NCI-H524 (cell line): ENCODE results near the gene IFFO2.

ENCODE experiments used
- DNase-seq, 2 experiments: peaks; one replicate each; lab custom pipeline; 2025; lab: John Stamatoyannopoulos, UW

IFFO2 gene

GRCh38 chr1:18950401-18951026 lies 6.0 kb downstream of the IFFO2 start:
- DNase-seq, result no peak

GRCh38 chr1:18949686-18950400 lies 6.6 kb downstream of the IFFO2 start:
- no peak for DNase-seq

GRCh38 chr1:18948913-18949685 lies 7.4 kb downstream of the IFFO2 start:
- DNase-seq, result no peak

DNA sequence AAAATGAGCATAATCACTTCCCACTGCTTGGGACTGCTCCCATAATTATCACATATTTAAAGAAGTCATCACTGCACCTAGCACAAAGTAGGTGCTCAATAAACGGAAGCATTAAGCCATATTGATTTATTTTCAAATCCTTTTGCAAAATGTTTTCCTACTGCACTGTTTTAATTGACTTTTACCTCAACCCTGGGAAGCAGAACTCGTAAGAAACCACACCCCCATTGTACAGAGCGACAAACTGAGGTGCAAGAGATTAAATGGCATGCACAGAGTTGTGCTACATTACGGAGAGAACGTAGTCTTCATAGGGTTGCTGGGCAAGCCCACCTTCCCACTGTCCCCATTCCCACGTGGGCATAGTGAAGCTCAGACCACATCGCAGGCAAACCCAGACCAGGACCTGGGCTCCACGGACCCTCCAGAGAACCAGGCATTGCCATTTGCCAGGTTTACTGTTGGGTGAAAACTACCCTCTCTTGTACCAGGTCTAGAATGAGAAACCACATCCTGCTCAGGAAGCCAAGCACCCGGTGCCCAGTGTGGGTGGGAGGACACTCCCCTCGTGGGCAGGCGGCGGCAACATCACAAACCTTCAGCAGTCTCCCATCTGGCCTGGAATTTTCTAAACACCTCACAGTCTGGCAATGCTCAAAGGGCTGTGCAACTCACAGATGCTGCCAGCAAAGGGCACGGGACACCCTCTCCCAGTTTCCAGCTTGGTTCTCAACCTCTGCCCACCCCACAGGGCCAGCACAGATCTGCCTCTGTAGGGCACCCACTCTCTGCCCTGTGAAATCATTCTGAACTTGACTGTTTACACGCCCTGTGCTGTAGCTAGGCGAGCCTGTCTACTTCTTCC lies 8.2 kb downstream of the IFFO2 start:
- peak in 1 of 2 experiments; percentile 34 for DNase-seq

DNA sequence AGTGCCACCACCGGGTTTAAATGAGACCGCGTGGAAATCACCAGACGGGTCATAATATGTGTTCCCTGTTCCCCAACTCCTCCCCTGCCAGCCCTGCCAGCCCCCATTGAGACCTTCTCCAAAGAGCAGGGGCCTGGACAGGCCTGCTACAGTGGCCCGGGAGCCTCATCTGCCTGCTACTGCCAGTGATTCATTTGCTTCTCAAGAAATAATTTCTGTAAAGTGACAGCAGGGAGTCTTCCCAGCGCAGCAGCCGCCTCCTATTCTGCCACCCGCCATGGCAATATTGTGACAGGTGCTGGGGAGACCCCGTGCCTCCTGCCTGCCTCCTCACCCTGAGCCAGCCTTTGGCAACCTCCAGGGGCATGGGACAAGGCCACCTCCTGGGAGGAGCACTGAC lies 8.9 kb downstream of the IFFO2 start:
- peak in 1 of 2 experiments; percentile 48 for DNase-seq

GRCh38 chr1:18946550-18947381 lies 9.7 kb downstream of the IFFO2 start:
- DNase-seq, result no peak

- DNase-seq, result peak; percentile 92 to 95
Measured at GRCh38 chr1:18945401-18945849, 11.1 kb downstream of the IFFO2 start.

GRCh38 chr1:18944810-18945209 lies 11.7 kb downstream of the IFFO2 start:
- DNase-seq, result no peak

DNA sequence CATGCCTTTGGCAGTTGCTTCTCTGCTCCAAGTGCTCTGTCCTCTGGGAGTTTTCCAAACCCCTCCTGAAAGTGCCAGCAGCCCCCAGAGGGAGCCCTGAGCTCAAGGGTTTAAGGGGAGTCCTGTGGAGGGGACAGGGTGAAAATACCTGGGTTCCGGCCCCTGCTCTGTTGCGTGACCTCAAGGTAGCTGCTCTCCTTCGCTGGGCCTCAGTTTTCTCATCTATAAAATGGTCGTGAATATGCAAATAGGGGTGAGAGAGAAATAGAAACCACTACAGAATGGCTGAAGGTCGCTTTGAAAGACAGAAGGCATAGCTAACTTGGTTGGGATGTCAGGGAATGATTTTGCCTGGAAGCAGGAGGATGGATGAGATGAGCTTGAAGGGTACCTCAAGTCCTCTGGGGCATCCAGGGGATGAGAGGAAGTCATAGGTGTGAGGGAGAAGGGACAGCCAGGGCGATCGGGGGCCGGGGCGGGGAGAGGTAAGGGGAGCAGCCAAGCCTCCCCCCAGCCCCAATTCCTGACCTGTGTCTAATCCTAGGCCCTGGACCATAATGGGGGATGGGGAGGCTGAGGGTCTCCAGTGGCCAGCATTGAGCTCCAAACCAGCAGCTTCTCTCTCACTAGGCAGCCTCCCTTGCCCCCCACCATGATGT lies 12.4 kb downstream of the IFFO2 start:
- DNase-seq, result no peak

GRCh38 chr1:18943162-18943561 lies 13.3 kb downstream of the IFFO2 start:
- no peak for DNase-seq

- DNase-seq, result no peak
Measured at GRCh38 chr1:18942340-18942739, 14.1 kb downstream of the IFFO2 start.

- DNase-seq, result peak in 1 of 2 experiments; percentile 21
Measured at GRCh38 chr1:18941221-18942141, 15.0 kb downstream of the IFFO2 start.

DNA sequence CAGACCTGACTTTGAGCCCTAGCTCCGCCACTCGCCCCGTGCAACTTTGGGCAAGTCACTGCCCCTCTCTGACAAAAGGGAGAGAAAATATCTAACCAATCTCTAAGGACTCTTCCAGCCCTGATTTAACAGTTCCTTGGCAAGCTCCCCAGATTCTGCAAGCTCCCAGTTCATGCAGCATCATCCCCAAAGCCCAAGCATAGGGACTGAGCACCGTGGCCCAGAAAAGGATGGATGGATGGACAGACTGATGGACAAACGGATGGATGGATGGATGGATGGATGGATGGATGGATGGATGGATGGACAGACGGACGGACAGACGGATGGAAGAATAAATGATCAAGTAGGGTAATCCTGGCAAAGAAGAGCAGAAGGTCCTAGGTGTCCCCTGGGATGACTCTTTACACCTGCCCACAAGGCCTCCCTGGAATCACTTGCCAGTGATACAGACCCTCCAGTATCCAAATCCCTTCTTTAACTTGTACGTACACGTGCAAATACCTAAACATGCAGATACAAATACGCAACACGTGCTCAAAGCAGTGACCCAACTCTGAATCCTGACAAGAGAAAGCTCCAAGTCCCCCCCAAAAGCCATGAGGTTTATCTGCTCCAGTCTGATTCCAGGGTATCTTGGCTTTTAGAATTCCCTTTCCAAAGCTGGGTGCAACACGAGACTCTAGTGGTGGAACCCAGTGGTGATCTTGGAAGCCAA lies 16.0 kb downstream of the IFFO2 start:
- peak in 1 of 2 experiments; percentile 44 for DNase-seq

DNA sequence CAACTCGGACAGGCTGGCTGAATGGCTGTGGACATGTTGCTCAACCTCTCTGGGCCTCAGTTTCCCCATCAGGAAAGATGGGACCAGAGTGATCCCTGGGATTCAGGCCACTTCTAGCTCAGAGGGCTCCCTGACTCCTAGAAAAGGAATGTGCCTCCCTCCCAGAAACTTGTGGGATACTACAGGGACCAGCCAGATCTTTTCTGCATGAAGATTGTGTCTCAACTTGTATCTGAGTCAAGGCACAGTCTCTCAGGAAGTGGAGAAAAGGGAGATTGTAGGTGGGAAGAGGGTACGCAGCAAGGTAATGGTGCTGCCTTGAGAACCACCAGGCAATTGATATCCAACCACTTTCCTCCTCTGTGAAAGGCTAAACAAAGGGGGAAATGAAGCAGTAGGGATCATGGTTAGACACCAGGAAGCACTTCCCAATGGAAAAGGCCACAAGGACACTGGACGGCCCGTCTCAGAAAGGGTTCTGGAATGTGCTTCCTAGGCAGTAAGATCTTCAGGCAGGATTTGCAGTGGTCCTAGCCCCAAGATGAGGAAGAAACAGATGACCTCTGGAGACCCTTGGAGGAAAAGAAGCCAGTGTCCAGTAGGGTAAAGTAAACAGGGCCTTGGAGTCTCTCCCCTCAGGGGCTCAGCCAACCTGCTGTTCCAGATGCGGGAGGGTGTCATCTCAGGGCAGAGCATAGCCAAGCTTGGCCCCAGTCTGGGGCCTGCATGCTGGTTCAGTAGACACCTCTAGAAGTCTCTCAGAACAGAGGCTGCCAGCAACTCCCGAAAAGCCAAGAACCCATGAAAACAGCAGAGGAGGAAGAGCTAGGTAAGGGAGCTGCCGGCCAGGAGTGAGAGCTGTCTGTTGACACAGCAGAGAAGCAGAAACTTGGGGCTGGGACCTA lies 16.8 kb downstream of the IFFO2 start:
- no peak for DNase-seq

- DNase-seq, result peak; percentile 84 to 96
Measured at GRCh38 chr1:18938707-18939070, 17.8 kb downstream of the IFFO2 start.

- DNase-seq, result peak; percentile 72 to 84
Measured at GRCh38 chr1:18938008-18938706, 18.3 kb downstream of the IFFO2 start.

GRCh38 chr1:18937539-18937938 lies 18.9 kb downstream of the IFFO2 start:
- DNase-seq, result no peak
